IPS-20b (cell line): ENCODE results near the gene SMG6.

Experiments
- H3K27ac ChIP-seq: one replicate; pipeline ENCODE4 v1.5.1; 2013; ENCODE audit warnings: low read length
- H3K27me3 ChIP-seq: 2 replicates; pipeline ENCODE4 v1.6.1; 2013; ENCODE audit warnings: mild to moderate bottlenecking, low read length, inconsistent platforms; ENCODE audit not compliant: insufficient read depth
- H3K36me3 ChIP-seq: 2 replicates; pipeline ENCODE4 v1.6.1; 2013; ENCODE audit warnings: low read depth, mild to moderate bottlenecking, inconsistent platforms, low read length, moderate library complexity; ENCODE audit not compliant: insufficient read depth
- H3K4me1 ChIP-seq: 2 replicates; pipeline ENCODE4 v1.6.1; 2013; ENCODE audit warnings: mild to moderate bottlenecking, control low read depth, inconsistent platforms, low read length, moderate library complexity; ENCODE audit not compliant: insufficient read depth
- H3K4me3 ChIP-seq: 2 replicates; pipeline ENCODE4 v1.5.1; 2013; ENCODE audit warnings: mild to moderate bottlenecking, low read length, inconsistent platforms
- H3K9ac ChIP-seq: 2 replicates; pipeline ENCODE4 v1.6.1; 2013; ENCODE audit warnings: low read depth, mild to moderate bottlenecking, inconsistent platforms, low read length, moderate library complexity
- H3K9me3 ChIP-seq: 2 replicates; pipeline ENCODE4 v1.6.1; 2013; ENCODE audit warnings: mild to moderate bottlenecking, low read depth, low read length, inconsistent platforms; ENCODE audit not compliant: insufficient read depth

SMG6 gene

DNA sequence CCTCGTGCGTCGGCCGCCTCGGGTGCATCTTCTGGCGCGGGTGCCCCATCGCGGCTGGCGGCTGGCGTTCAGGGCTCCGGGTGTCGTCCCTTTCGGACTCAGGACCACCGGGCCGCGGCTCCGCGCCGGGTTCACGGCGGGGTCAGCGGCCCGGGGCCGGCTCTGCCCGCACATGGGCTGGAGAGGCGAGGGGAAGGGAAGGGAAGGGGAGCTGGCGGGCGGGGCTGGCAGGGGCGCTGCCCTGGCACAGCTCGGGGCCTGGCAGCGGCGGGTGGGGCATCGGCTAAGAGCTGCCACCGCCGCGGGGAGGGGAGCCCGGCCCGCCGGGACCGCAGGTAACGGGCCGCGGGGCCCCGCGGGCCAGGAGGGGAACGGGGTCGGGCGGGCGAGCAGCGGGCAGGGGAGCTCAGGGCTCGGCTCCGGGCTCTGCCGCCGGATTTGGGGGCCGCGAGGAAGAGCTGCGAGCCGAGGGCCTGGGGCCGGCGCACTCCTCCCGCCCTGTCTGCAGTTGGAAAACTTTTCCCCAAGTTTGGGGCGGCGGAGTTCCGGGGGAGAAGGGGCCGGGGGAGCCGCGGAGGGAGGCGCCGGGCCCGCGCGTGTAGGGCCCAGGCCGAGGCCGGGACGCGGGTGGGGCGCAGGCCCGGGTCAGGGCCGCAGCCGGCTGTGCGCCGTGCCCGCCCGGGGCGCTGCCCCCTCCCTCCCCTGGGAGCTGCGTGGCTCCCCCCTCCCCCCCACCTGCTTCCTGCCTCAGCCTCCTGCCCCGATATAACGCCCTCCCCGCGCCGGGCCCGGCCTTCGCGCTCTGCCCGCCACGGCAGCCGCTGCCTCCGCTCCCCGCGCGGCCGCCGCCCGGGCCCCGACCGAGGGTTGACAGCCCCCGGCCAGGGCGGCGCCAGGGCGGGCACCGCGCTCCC, 248.0 kb downstream of the SMG6 start:
- Histone ChIP-seq H3K27ac (no peak overlapping the region), H3K27me3 (peaks cover 90% of the 10 kb centered on the region), H3K9me3 (no peaks in the 10 kb centered on the region), H3K9ac (no peak overlapping the region), H3K36me3 (no peaks in the 10 kb centered on the region), H3K4me3 (peak overlapping the region; percentile 50; the same call in 1 of the 2 replicates), H3K4me1 (no peaks in the 10 kb centered on the region; the same call in 1 of the 2 replicates)

DNA sequence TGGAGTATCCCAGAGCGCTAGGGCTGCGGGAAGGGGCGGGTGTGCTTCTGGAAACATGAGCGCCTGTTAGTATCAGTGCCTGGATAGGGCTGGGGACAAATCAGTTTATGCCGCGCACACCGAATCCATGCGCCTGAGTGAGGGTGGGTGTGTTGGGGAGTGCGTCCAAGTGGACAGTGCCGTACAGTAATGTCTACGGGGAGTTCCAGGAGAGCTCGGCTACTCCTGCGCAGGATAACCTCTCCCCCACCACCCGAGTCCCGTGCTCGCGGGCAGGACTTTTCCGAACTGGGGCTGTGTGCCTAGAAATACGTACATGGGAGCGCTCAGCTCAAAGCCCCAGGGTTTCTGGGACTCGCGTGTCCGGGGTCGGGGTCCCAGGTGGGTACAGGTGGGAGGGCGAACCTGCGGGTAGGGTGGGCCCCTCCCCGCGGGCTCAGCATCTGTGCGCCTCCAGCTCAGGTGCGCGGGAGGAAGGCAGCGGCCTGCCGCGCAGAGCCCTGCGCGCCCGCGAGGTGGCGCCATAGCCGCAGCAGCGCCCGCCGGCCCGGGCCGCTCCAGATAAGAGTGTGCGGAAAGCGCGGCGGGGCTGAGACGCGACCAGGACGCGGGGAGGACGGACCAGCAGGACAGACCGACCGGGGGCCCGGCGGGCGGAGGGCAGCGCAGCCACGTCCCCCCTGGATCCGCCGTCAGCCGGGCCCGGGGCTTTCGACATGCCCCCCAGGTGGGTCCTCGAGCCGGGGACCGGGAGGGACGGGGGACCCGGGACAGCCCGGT, 248.9 kb downstream of the SMG6 start, which contains the start of gene HIC1:
Gene HIC1 (plus strand): TSS at position 592 of the 780 bp plus-strand sequence. CDS start 1,588 bp downstream, outside the sequence.
- peaks cover 87% of the 10 kb centered on the region for H3K27me3 ChIP-seq
- no peaks in the 10 kb centered on the region for H3K36me3 ChIP-seq
- H3K9me3 ChIP-seq = no peaks in the 10 kb centered on the region
- no peaks in the 10 kb centered on the region; the same call in 1 of the 2 replicates for H3K4me1 ChIP-seq
- H3K9ac ChIP-seq = no peak within 1 kb of the TSS
- peak within 1 kb of the TSS; percentile 50; the same call in 1 of the 2 replicates for H3K4me3 ChIP-seq
- no peak within 1 kb of the TSS for H3K27ac ChIP-seq

GRCh38 chr17:2054262-2054511, 249.4 kb downstream of the SMG6 start:
- Histone ChIP-seq H3K4me3 (peak overlapping the region; percentile 36; the same call in 1 of the 2 replicates), H3K27me3 (peaks cover 87% of the 10 kb centered on the region), H3K9me3 (no peaks in the 10 kb centered on the region), H3K27ac (no peak overlapping the region), H3K9ac (no peak overlapping the region), H3K36me3 (no peaks in the 10 kb centered on the region), H3K4me1 (no peaks in the 10 kb centered on the region; the same call in 1 of the 2 replicates)

DNA sequence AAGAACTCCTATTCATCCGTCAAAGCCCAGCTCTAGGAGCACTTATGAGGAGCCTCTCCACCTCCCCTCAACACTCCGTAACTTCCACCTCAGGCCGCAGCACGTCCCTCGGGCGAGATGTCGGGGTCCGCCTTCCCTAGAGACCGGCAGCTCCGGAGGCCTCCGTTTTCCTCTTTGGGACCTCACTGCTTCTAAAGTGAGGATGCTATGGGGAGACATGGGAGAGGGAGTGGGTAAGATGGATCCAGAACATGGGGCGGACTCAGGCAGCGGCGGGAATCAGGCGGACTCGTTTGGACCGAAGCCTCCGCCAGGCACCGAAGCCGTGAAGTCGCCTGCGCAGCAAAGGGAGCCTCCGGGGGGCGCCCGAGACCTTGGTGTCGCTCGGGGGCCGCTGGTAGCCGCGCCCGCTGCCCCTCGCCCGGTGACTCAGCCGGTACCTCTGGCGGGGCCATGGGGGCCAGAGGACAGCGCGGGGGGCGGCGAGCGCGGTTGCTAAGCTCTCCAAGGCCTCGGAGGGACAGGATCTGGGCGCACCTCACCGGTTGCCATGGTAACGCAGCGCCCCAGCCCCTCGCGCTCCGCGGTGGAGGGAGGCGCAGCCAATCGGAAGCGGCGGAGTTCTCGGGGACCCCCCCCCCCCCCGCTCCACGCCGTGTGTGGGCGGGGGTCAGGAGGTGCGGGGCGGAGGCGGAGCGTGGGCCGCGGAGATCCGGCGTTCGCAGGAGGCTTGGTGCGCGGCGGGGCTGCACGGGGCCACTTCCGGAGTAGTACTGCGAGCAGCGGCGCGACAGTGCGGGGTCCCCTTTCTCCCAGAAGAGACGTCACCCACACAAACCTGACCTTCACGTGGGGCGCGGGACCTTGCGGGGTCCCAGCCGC, 250.0 kb downstream of the SMG6 start:
- H3K4me1 ChIP-seq = no peaks in the 10 kb centered on the region; the same call in 1 of the 2 replicates
- H3K27ac ChIP-seq = no peak overlapping the region
- no peaks in the 10 kb centered on the region for H3K9me3 ChIP-seq

DNA sequence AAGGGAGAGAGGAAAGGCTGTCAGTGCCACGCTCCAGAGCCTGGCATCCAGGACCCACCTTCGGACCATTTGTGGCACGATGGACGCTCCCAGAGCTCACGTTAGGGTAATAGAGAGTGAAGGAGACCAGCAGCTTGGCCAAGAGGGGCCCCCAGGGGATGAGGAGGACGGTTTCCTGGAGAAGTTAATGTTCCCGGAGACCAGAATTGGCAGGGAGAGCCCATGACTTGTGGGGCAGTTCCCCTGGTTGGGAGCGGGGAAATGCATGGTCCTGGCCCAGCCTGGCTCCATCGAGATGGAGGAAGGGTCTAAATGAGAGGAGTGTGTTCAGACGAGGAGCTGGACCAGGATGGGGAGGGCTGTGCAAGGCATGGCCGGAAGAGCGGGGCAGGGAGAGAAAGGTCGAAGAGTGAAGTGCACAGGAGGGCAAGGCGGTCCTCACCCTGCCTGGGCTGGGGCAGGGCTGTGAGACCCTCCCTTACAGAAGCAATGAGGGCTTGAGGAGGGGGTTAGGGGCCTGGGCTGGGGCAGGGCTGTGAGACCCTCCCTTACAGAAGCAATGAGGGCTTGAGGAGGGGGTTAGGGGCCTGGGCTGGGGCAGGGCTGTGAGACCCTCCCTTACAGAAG, 251.5 kb downstream of the SMG6 start:
- no peaks in the 10 kb centered on the region for H3K36me3 ChIP-seq
- H3K4me1 ChIP-seq = no peaks in the 10 kb centered on the region; the same call in 1 of the 2 replicates
- H3K27me3 ChIP-seq = peaks cover 91% of the 10 kb centered on the region

More for the DNA sequence above, 250.0 kb downstream of the SMG6 start:
- H3K36me3 ChIP-seq = no peaks in the 10 kb centered on the region
- no peak overlapping the region for H3K9ac ChIP-seq
- H3K4me3 ChIP-seq = peak overlapping the region; percentile 36; the same call in 1 of the 2 replicates
- peaks cover 87% of the 10 kb centered on the region for H3K27me3 ChIP-seq

GRCh38 chr17:2051061-2051932, 252.3 kb downstream of the SMG6 start:
- Histone ChIP-seq H3K4me1 (no peaks in the 10 kb centered on the region; the same call in 1 of the 2 replicates), H3K27ac (no peak overlapping the region), H3K27me3 (peaks cover 85% of the 10 kb centered on the region), H3K9me3 (no peaks in the 10 kb centered on the region), H3K9ac (no peak overlapping the region), H3K36me3 (no peaks in the 10 kb centered on the region), H3K4me3 (no peak overlapping the region)

More for the DNA sequence above, 251.5 kb downstream of the SMG6 start:
- Histone ChIP-seq H3K27ac (no peak overlapping the region), H3K9me3 (no peaks in the 10 kb centered on the region), H3K9ac (no peak overlapping the region), H3K4me3 (no peak overlapping the region)

GRCh38 chr17:2050300-2051060, 253.1 kb downstream of the SMG6 start:
- Histone ChIP-seq H3K9me3 (no peaks in the 10 kb centered on the region), H3K4me1 (no peaks in the 10 kb centered on the region; the same call in 1 of the 2 replicates), H3K27ac (no peak overlapping the region), H3K4me3 (no peak overlapping the region; the same call in 1 of the 2 replicates), H3K9ac (no peak overlapping the region), H3K36me3 (no peaks in the 10 kb centered on the region), H3K27me3 (peaks cover 77% of the 10 kb centered on the region)

DNA sequence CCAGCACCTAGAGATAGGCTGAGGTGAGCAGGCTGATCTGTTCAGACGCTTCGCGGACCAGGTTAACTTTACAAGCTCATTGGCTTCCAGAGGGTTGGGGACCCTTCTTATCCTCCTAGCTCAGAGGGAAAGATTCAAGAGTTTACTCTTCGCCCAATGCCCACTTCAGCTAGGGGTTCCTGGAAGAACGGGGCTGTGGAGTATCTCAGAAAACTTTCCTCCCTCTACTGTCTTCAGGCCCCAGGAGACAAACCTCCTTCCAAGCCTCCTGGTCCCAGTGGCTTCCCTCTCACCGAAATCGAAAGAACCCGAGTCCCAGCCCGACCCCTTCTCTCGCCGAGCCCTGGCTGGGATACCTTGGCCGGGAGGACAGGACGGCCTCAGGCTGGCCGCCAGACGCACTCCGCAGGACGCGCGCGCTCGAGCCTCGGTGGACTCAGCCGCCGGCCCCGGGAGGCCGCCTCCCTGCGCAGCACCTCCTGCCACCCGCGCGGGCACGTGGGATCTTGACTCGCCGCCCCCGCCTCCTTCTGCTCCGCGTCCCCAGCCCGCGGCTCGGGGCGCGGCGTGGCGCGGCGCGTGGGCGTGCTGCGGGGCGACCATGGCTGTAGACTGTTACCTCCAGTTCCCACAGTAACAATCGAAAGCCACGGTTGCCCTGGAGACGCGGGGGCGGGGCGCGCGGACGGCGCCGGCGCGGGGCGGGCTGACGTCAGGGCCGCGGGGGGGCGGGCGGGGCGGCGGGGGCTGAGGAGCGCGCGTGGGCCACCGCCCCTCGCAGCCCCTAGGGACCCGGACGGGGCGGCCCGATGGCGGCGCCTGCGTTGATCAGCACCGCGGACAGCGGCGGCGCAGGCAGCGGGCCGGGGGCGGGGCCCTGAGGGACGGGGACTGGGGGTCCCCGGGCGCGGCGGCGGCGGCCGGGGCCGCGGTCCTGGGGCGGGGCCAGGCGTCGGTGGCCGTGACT, 254.0 kb downstream of the SMG6 start:
- Histone ChIP-seq H3K36me3 (no peaks in the 10 kb centered on the region), H3K27me3 (peaks cover 68% of the 10 kb centered on the region), H3K9me3 (no peaks in the 10 kb centered on the region), H3K27ac (no peak overlapping the region), H3K9ac (no peak overlapping the region), H3K4me3 (peak overlapping the region; percentile 36; the same call in 1 of the 2 replicates), H3K4me1 (no peaks in the 10 kb centered on the region; the same call in 1 of the 2 replicates)

GRCh38 chr17:2048805-2049204, 254.8 kb downstream of the SMG6 start:
- Histone ChIP-seq H3K27me3 (peaks cover 60% of the 10 kb centered on the region), H3K9ac (no peak overlapping the region), H3K4me1 (no peaks in the 10 kb centered on the region), H3K36me3 (peaks cover 3% of the 10 kb centered on the region; the same call in 1 of the 2 replicates), H3K9me3 (no peaks in the 10 kb centered on the region), H3K4me3 (no peak overlapping the region), H3K27ac (no peak overlapping the region)
